BE2C (cell line): Measurements from ENCODE around the gene TIGD3. TPM values are rescaled to one million over a fixed set of nuclear protein-coding genes. Genes with fewer than 3 reads are reported as not detected.

Experiments
- DNase-seq: peaks from one replicate; pipeline ENCODE4 v3.0.0-alpha.2; 2020
- H3K27me3 ChIP-seq: fragments of 250-450 bp; sonication (Bioruptor Pico); 2 replicates; pipeline ENCODE4 v1.5.1; 2020; ENCODE audit warnings: mild to moderate bottlenecking
- H3K36me3 ChIP-seq: fragments of 250-450 bp; sonication (Bioruptor Pico); 2 replicates; pipeline ENCODE4 v1.5.1; 2020; ENCODE audit warnings: mild to moderate bottlenecking
- H3K4me1 ChIP-seq: fragments of 250-450 bp; sonication (Bioruptor Pico); 2 replicates; pipeline ENCODE4 v1.5.1; 2020
- H3K4me3 ChIP-seq: 2 replicates; pipeline ENCODE4 v1.5.1; 2011; ENCODE audit warnings: low read depth, low read length
- H3K9me3 ChIP-seq: fragments of 250-450 bp; sonication (Bioruptor Pico); 2 replicates; pipeline ENCODE4 v1.5.1; 2020
- polyA plus RNA-seq: library from polyadenylated mRNA; unstranded; fragments of >200 nt; gene quantifications from one replicate; pipeline ENCODE4 v1.2.1, GENCODE V29; 2012; ENCODE audit warnings: low read depth, missing spikeins; ENCODE audit not compliant: insufficient read length, insufficient read depth
- TF ChIP-seq, protein P1 (sequence below): IDR thresholded peaks from 2 replicates; pipeline ENCODE4 v1.5.1; 2012; ENCODE audit warnings: mild to moderate bottlenecking, low read depth, low read length

The TIGD3 gene, protein sequence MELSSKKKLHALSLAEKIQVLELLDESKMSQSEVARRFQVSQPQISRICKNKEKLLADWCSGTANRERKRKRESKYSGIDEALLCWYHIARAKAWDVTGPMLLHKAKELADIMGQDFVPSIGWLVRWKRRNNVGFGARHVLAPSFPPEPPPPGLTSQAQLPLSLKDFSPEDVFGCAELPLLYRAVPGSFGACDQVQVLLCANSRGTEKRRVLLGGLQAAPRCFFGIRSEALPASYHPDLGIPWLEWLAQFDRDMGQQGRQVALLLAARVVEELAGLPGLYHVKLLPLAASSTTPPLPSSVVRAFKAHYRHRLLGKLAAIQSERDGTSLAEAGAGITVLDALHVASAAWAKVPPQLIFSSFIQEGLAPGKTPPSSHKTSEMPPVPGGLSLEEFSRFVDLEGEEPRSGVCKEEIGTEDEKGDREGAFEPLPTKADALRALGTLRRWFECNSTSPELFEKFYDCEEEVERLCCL
- polyA plus RNA-seq: 0.43 TPM

DNA sequence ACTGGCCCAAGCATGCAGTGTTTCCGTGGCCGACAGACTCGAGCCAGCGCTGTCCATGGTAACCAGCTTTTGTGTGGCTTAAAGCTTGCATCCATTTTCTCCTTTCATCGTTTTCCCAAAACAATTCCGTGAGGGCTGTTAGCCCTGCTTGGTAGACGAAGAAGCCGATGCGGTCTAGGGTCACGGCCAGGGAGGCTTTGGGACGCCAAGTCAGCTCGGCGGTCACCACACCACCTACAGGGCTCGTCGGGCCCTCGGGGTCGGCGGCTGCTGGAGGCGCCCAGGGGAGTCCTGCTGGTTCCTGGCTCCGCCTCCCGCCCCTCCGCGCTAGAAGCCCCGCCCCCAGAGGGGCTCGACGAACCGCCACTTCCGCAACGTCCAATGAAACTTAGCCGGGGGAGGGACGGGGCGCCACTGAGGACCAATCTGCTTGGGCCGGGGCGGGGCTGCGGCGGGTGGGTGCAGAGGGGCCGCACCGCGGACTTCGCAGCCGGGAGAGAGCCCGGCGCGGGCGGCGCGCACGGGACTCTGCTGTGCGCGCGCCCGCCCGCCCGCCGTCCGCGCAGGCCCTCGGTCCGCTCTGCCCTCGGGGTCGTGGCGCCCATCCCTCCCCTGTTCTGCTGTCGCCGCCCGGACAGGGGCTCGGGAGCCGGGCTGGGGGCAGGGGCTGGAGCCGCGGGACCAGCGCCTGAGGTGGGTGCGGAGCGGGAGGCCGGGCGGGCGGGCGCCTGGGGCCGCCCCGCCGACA, at the start of gene TIGD3:
TIGD3 (plus strand) TSS at position 487 of the 748 bp plus-strand sequence. CDS start 1,058 bp downstream, outside the sequence.
- Histone ChIP-seq H3K27me3 (no peaks in the 10 kb centered on the region), H3K4me3 (peak within 1 kb of the TSS; percentile 52), H3K36me3 (no peaks in the 10 kb centered on the region; the same call in 1 of the 2 replicates), H3K4me1 (peaks cover 7% of the 10 kb centered on the region), H3K9me3 (no peaks in the 10 kb centered on the region)
- DNase-seq: peak; percentile 96
- TF ChIP-seq, protein P1, sequence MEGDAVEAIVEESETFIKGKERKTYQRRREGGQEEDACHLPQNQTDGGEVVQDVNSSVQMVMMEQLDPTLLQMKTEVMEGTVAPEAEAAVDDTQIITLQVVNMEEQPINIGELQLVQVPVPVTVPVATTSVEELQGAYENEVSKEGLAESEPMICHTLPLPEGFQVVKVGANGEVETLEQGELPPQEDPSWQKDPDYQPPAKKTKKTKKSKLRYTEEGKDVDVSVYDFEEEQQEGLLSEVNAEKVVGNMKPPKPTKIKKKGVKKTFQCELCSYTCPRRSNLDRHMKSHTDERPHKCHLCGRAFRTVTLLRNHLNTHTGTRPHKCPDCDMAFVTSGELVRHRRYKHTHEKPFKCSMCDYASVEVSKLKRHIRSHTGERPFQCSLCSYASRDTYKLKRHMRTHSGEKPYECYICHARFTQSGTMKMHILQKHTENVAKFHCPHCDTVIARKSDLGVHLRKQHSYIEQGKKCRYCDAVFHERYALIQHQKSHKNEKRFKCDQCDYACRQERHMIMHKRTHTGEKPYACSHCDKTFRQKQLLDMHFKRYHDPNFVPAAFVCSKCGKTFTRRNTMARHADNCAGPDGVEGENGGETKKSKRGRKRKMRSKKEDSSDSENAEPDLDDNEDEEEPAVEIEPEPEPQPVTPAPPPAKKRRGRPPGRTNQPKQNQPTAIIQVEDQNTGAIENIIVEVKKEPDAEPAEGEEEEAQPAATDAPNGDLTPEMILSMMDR: no peak

DNA sequence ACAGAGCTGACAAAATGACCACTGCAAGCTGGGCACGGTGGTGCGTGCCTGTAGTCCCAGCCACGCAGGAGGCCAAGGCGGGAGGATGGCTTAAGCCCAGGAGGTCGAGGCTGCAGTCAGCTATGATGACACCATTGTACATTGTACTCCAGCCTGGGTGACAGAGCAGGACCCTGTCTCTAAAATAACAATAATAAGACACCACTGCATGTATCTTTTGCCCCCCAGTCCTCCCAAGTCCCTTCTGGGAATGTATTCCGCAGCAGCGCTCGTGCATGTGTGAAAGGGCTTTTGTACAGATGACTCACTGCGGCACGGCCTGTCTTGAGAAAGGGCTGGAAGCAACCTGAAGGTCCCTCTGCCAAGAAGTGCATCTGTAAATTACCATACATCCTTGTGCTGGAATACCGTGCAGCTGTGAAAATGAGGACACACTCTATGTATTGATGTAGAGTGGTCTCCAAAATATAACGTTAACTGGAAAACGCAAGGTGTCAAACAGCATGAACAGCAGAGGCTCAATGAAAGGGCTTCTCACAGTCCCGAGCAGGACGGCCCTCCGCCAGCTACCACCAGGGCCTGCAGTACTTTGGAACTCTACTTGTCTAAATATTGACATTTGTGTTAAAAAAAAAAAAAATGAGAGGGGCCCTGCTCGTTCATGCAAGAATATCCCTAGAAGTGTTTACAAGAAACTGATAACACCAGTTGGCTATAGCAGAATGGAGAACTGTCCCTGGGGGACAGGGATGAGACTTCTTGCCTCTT, 48.9 kb upstream of the TIGD3 start:
- no peak for DNase-seq
- Histone ChIP-seq H3K36me3 (no peaks in the 10 kb centered on the region), H3K9me3 (no peaks in the 10 kb centered on the region), H3K4me3 (no peak overlapping the region), H3K27me3 (no peaks in the 10 kb centered on the region), H3K4me1 (peaks cover 12% of the 10 kb centered on the region)
- TF ChIP-seq, protein P1: no peak

DNA sequence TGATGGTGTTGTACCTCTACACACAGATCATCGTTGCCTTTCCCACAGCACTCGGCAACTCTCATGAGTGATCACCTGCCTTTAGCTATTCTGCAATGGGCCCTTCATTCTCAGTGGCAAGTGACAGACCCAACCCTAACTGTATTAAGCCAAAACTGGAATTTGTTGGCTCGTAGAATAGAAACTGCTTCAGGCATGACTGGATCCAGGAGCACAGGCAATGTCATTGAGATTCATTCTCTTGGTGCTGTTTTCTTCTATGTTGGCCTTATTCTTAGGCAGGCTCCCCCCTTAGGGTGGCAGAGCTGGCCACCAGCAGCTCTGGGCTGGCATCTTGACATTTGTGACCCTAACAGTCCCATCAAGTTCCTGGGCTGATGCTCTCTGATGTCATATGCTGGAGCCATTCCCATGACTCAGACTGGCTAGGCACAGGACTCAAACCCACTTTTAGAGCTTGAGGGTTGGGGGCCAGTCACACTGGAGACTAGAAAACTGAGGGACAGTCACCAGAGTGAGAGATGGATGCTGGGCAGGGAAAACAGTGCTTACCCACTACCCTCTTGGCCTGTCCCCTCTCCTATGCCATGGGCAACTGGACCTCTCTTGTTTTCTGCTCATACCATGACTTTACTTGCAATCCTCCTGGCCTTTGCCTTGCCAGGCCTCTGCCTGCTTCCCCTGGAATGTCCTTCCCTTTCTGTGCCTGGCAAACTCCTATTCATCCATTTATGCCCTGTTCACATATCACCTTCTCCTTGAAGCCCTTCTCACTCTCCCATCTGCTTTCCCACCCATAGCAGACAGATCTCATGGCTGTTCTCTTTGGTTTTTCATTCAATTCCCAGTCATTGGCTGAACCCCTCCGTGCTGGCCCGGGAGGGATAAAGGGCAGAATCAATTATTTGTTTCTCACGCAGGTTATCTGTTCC, 47.0 kb upstream of the TIGD3 start:
- Histone ChIP-seq H3K27me3 (no peaks in the 10 kb centered on the region), H3K36me3 (no peaks in the 10 kb centered on the region), H3K4me3 (no peak overlapping the region), H3K9me3 (no peaks in the 10 kb centered on the region), H3K4me1 (peaks cover 5% of the 10 kb centered on the region; the same call in 1 of the 2 replicates)
- TF ChIP-seq, protein P1: no peak
- DNase-seq: no peak

DNA sequence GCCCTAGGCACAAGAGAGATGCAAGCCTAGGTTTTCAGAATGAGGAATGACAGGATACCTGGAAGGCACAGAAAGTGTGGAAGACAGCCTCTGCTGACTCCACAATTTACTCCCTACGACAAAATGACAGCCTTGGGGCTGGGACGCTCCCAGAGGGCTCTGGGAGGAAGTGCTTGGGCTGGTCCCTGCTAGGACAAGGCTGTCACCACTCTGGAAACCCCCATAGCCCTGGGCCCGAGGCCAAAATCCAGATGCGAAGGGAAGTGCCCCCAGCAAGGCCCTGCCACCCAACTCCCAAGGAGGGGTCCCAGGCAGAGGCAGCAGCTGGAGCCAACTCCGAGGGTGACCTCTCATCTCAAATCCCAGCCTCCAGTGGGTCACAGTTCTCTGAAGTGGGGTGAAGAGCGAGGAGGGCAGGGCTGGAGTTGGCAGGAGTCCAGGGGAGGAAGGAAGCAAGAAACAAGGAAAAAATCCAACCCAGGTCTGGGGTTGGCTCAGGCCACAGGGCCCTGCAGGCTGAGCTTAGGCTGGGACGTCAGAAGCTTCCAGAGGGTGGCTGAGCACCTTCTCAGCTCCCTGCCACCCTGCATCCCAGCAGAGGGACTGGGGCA, 46.2 kb upstream of the TIGD3 start:
- H3K4me3 ChIP-seq: no peak overlapping the region
- DNase-seq: no peak
- peaks cover 5% of the 10 kb centered on the region; the same call in 1 of the 2 replicates for H3K4me1 ChIP-seq
- no peaks in the 10 kb centered on the region for H3K36me3 ChIP-seq
- no peaks in the 10 kb centered on the region for H3K9me3 ChIP-seq
- H3K27me3 ChIP-seq: no peaks in the 10 kb centered on the region
- TF ChIP-seq, protein P1: no peak

DNA sequence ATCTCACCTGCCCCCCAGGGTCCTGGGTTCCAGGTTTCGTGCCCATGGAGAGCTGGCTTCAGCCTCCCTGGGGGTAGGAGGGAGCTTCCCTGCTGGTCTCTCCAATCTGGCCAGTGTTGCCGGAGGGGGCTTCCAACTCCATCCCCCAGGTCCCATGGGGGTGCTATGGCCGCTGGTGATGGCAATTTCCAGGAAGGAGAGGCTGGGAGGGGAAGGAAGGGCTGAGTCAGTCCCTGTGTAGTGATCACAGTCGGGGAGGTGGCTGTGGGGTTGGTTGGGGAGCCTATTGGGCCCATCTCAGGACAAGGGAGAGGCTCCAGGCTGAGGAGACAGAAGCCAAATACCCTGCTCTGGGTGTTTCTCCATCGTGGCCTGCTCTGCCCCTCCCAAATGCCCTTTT, 45.5 kb upstream of the TIGD3 start:
- H3K36me3 ChIP-seq: no peaks in the 10 kb centered on the region
- TF ChIP-seq, protein P1: no peak
- no peak overlapping the region for H3K4me3 ChIP-seq
- no peaks in the 10 kb centered on the region for H3K9me3 ChIP-seq
- peaks cover 5% of the 10 kb centered on the region; the same call in 1 of the 2 replicates for H3K4me1 ChIP-seq
- DNase-seq: no peak
- no peaks in the 10 kb centered on the region for H3K27me3 ChIP-seq
